ENCODE results near the gene GOLPH3L. TPM values are rescaled to one million over a fixed set of nuclear protein-coding genes. Genes with fewer than 3 reads are reported as not detected.
"Not testable (repeated sequence)": the region's sequence is repeated elsewhere in the genome, so short reads cannot be mapped to it uniquely, and the experiment has no call there.

Gene GOLPH3L
- polyA plus RNA-seq, 10 donors: 16.2 to 22.6 (median 19.3) TPM

GRCh38 chr1:150619576-150620509 lies 77.1 kb downstream of the GOLPH3L start:
- peak in 2 of 3 donors; percentile 45 to 55 for DNase-seq

- no peak for DNase-seq
These were observed 81.4 kb downstream of the GOLPH3L start for GRCh38 chr1:150615346-150616201.

- peak; percentile 57 to 67 (median 58) for DNase-seq
These were observed 83.7 kb downstream of the GOLPH3L start for GRCh38 chr1:150613061-150613920.

- DNase-seq: no peak
These were observed 85.0 kb downstream of the GOLPH3L start for GRCh38 chr1:150612014-150612345.

GRCh38 chr1:150610576-150610975 lies 86.4 kb downstream of the GOLPH3L start:
- no peak for DNase-seq

GRCh38 chr1:150609732-150610131 lies 87.2 kb downstream of the GOLPH3L start:
- peak in 2 of 3 donors; percentile 51 to 69 for DNase-seq

- no peak for DNase-seq
These were observed 90.4 kb downstream of the GOLPH3L start for GRCh38 chr1:150606463-150607142.

- not testable (repeated sequence) for DNase-seq
These were observed 91.6 kb downstream of the GOLPH3L start for GRCh38 chr1:150605451-150605731.

GRCh38 chr1:150604226-150604588 lies 92.7 kb downstream of the GOLPH3L start:
- DNase-seq: no peak

- no peak for DNase-seq
These were observed 93.2 kb downstream of the GOLPH3L start for GRCh38 chr1:150603711-150604110.

GRCh38 chr1:150602372-150602771 lies 94.6 kb downstream of the GOLPH3L start:
- not testable (repeated sequence) for DNase-seq

GRCh38 chr1:150601540-150601939 lies 95.4 kb downstream of the GOLPH3L start:
- no peak for DNase-seq

GRCh38 chr1:150598346-150598745 lies 98.6 kb downstream of the GOLPH3L start:
- not testable (repeated sequence) for DNase-seq

GRCh38 chr1:150596976-150597375 lies 100.0 kb downstream of the GOLPH3L start:
- DNase-seq: no peak

Other genes with a start within 250 kb of the GOLPH3L start
- gene TARS2, start 209.7 kb downstream of the GOLPH3L start, polyA plus RNA-seq (ENCODE audit: insufficient read length in 10 of 10): 10 to 100 TPM; 15.0 to 25.3 (median 19.0) TPM
- gene ECM1, start 189.0 kb downstream of the GOLPH3L start, polyA plus RNA-seq (ENCODE audit: insufficient read length in 10 of 10): 10 to 100 TPM in 1 of 10 donors, 1 to 10 TPM in 9; 3.3 to 13.7 (median 4.3) TPM
- under 1 TPM in 8 of 10 donors, not detected in 2; 0.43 to 0.99 (median 0.65) TPM for gene FALEC, start 181.4 kb downstream of the GOLPH3L start, polyA plus RNA-seq (ENCODE audit: insufficient read length in 10 of 10)
- 10 to 100 TPM; 39.3 to 80.5 (median 52.3) TPM for gene ADAMTSL4, start 147.7 kb downstream of the GOLPH3L start, polyA plus RNA-seq (ENCODE audit: insufficient read length in 10 of 10)
- 100 to 1,000 TPM; 128 to 246 (median 152) TPM for gene MCL1, start 117.5 kb downstream of the GOLPH3L start, polyA plus RNA-seq (ENCODE audit: insufficient read length in 10 of 10)
- gene ENSA, start 67.5 kb downstream of the GOLPH3L start, polyA plus RNA-seq (ENCODE audit: insufficient read length in 10 of 10): 100 to 1,000 TPM; 105 to 159 (median 113) TPM
- gene HORMAD1, start 23.7 kb upstream of the GOLPH3L start, polyA plus RNA-seq (ENCODE audit: insufficient read length in 10 of 10): under 1 TPM in 3 of 10 donors, not detected in 7; 0.12 to 0.65 (median 0.39) TPM
- 10 to 100 TPM in 9 of 10 donors, 1 to 10 TPM in 1; 9.6 to 24.1 (median 15.0) TPM for gene CTSS, start 68.6 kb upstream of the GOLPH3L start, polyA plus RNA-seq (ENCODE audit: insufficient read length in 10 of 10)
- 100 to 1,000 TPM in 1 of 10 donors, 10 to 100 TPM in 9; 50.5 to 114 (median 71.1) TPM for gene CTSK, start 111.1 kb upstream of the GOLPH3L start, polyA plus RNA-seq (ENCODE audit: insufficient read length in 10 of 10)
- 10 to 100 TPM; 31.4 to 40.7 (median 37.1) TPM for gene ARNT, start 179.4 kb upstream of the GOLPH3L start, polyA plus RNA-seq (ENCODE audit: insufficient read length in 10 of 10)
- not detected for gene CTXND2, start 190.0 kb upstream of the GOLPH3L start, polyA plus RNA-seq (ENCODE audit: insufficient read length in 10 of 10)
- 10 to 100 TPM; 25.0 to 54.8 (median 36.6) TPM for gene SETDB1, start 229.2 kb upstream of the GOLPH3L start, polyA plus RNA-seq (ENCODE audit: insufficient read length in 10 of 10)

Data from muscle of back (tissue), 11 donors.